RCC 7860 (cell line): ENCODE data around the gene ITGA5.

ENCODE experiments used
- DNase-seq: peaks from one replicate; pipeline ENCODE4 v3.0.0-alpha.2; 2015; ENCODE audit warnings: low spot score
- FAIRE-seq: peaks from 2 replicates; lab custom pipeline; 2012; peaks lifted over from hg19 to GRCh38; lab: Jason Lieb, UNC

ITGA5 gene

GRCh38 chr12:54374562-54375258, 44.4 kb downstream of the ITGA5 start:
- no peak for FAIRE-seq
- DNase-seq, result no peak

GRCh38 chr12:54373649-54374561, 45.2 kb downstream of the ITGA5 start:
- FAIRE-seq (no peak), DNase-seq (no peak)

GRCh38 chr12:54372113-54372806, 46.8 kb downstream of the ITGA5 start:
- no peak for FAIRE-seq
- no peak for DNase-seq

- FAIRE-seq, result no peak
Measured at GRCh38 chr12:54371328-54372112, 47.5 kb downstream of the ITGA5 start.

GRCh38 chr12:54370171-54370730, 48.8 kb downstream of the ITGA5 start:
- DNase-seq (peak; percentile 61), FAIRE-seq (no peak)

More at GRCh38 chr12:54371328-54372112, 47.5 kb downstream of the ITGA5 start:
- no peak for DNase-seq

- DNase-seq, result no peak
- no peak for FAIRE-seq
Measured at GRCh38 chr12:54369597-54370131, 49.4 kb downstream of the ITGA5 start.

GRCh38 chr12:54368709-54369596, 50.1 kb downstream of the ITGA5 start:
- peak; percentile 62 for DNase-seq
- no peak for FAIRE-seq

GRCh38 chr12:54368025-54368708, 50.9 kb downstream of the ITGA5 start:
- DNase-seq (no peak), FAIRE-seq (no peak)

- no peak for FAIRE-seq
- DNase-seq, result no peak
Measured at GRCh38 chr12:54364413-54364812, 54.7 kb downstream of the ITGA5 start, which contains the start of gene GPR84. Gene GPR84, minus strand, starts transcription at chr12:54364486. Its CDS starts 635 bp downstream, at chr12:54363851.

GRCh38 chr12:54363618-54364017, 55.4 kb downstream of the ITGA5 start:
- no peak for FAIRE-seq

GRCh38 chr12:54363047-54363446, 56.0 kb downstream of the ITGA5 start:
- no peak for FAIRE-seq
- no peak for DNase-seq

More at GRCh38 chr12:54363618-54364017, 55.4 kb downstream of the ITGA5 start:
- no peak for DNase-seq

- FAIRE-seq, result peak; percentile 71
- DNase-seq, result peak; percentile 65
Measured at GRCh38 chr12:54360717-54361456, 58.2 kb downstream of the ITGA5 start.

GRCh38 chr12:54359762-54360351, 59.2 kb downstream of the ITGA5 start:
- no peak for DNase-seq
- FAIRE-seq, result no peak

GRCh38 chr12:54358945-54359761, 59.9 kb downstream of the ITGA5 start:
- peak; percentile 97 for DNase-seq
- FAIRE-seq, result peak; percentile 79

GRCh38 chr12:54358191-54358944, 60.7 kb downstream of the ITGA5 start:
- FAIRE-seq (no peak), DNase-seq (no peak)
